Measurements from ENCODE around the gene AFAP1L2. TPM values are rescaled to one million over a fixed set of nuclear protein-coding genes. Genes with fewer than 3 reads are reported as not detected.
"Not testable (repeated sequence)": the region's sequence is repeated elsewhere in the genome, so short reads cannot be mapped to it uniquely, and the experiment has no call there.

Gene AFAP1L2
- total and polyA plus RNA-seq, 7 donors, result 0.75 to 3.6 (median 1.7) TPM

DNA sequence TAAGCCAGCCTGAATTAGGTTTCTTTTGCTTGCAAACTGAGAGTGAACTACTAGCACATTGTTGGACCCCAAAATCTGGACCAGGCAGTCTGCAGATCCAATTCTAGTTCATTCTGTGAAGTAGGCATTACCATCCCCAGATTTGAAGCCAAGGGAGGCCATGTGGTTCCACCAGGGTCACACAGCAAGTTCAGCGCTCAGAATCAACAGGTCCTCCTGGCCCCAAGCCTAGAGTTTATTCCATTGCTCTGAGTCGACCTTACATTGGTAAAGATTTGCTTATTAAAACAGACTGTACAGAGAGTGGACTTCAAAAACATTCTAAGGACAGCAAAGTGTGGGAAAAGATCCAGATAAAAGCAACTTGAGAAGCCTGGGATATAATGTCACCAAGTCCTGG is 50.9 kb downstream of the AFAP1L2 start:
- intact Hi-C loops (cut with DNase I), result no loop called here
- Histone ChIP-seq H3K4me1 (no peaks in the 10 kb centered on the region), H3K36me3 (ENCODE audit: insufficient read depth in 1 of 2, low read depth in 1 of 2) (no peaks in the 10 kb centered on the region), H3K4me3 (no peak overlapping the region), H3K27me3 (ENCODE audit: insufficient read depth in 3 of 3, low read length in 2 of 3) (no peaks in the 10 kb centered on the region), H3K27ac (no peak overlapping the region), H3K9me3 (no peaks in the 10 kb centered on the region)
- 44 to 54% (median 48%) methylated on average over 2 of the region's 2 CpGs for WGBS, 3 donors
- no peak for ATAC-seq
- TF ChIP-seq, protein P1, sequence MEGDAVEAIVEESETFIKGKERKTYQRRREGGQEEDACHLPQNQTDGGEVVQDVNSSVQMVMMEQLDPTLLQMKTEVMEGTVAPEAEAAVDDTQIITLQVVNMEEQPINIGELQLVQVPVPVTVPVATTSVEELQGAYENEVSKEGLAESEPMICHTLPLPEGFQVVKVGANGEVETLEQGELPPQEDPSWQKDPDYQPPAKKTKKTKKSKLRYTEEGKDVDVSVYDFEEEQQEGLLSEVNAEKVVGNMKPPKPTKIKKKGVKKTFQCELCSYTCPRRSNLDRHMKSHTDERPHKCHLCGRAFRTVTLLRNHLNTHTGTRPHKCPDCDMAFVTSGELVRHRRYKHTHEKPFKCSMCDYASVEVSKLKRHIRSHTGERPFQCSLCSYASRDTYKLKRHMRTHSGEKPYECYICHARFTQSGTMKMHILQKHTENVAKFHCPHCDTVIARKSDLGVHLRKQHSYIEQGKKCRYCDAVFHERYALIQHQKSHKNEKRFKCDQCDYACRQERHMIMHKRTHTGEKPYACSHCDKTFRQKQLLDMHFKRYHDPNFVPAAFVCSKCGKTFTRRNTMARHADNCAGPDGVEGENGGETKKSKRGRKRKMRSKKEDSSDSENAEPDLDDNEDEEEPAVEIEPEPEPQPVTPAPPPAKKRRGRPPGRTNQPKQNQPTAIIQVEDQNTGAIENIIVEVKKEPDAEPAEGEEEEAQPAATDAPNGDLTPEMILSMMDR (IDR thresholded peaks at IDR 0.05), result no peak
- no peak for DNase-seq

DNA sequence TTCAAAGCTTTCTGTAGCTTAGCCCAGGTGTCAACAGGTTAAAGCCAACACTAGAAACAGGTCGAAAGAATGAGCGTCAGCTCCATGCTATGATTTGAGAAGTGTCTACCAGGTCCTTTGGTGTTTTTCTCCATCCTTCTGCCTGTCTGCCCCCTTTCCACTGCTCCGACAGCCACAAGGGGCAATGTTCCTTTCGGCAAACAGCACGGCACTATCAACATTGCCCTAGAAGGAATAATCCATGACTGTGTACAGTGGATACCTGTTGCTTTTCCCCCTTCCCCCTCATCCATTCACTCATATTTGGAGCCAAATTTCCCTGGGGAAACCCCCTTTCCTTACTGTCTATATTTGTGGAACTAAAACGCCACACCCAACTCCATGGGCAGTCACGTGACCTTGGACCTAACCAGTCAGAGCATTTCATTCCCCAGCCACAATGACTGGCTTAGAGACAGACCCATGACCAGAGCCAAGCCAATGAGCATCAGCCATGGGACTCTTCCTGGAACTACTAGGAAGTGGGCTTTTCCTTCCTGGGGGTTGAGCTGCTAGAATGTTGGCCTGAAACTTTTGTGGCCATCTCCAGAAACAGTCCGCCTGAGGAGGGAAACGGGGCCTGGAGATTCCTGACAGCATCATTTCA is 51.5 kb downstream of the AFAP1L2 start:
- H3K27me3 ChIP-seq (ENCODE audit: insufficient read depth in 3 of 3, low read length in 2 of 3), result no peaks in the 10 kb centered on the region
- H3K36me3 ChIP-seq (ENCODE audit: insufficient read depth in 1 of 2, low read depth in 1 of 2), result no peaks in the 10 kb centered on the region
- H3K9me3 ChIP-seq, result no peaks in the 10 kb centered on the region
- DNase-seq (no peak), ATAC-seq (no peak)
- H3K27ac ChIP-seq, result no peak overlapping the region
- no peak overlapping the region for H3K4me3 ChIP-seq
- TF ChIP-seq, protein P1 (IDR thresholded peaks at IDR 0.05), result no peak
- intact Hi-C loops (cut with DNase I), result no loop called here
- 92 to 97% (median 95%) methylated on average over 9 of the region's 9 CpGs for WGBS, 3 donors
- no peaks in the 10 kb centered on the region for H3K4me1 ChIP-seq

DNA sequence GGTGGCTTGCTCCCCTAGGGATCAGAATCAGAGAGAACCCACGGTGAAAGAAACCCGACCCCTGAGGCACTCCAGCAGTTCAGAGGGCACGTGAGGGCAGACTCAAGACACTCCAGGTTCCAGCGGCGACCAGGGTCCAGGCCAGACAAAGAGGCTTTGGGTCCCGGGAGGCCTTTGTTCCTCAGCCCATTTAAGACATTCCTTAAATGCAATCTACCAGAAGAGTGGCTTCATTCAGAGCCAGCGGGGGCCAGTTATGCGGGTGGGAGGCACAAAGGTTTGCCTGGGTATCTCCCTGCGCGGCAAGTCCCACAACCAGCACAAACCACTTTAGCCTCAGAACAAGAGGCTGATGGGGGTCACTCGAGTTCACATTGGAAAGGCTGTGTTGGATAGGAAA is 53.6 kb downstream of the AFAP1L2 start:
- DNase-seq (no peak), ATAC-seq (no peak)
- no peaks in the 10 kb centered on the region for H3K36me3 ChIP-seq (ENCODE audit: insufficient read depth in 1 of 2, low read depth in 1 of 2)
- no peaks in the 10 kb centered on the region for H3K27me3 ChIP-seq (ENCODE audit: insufficient read depth in 3 of 3, low read length in 2 of 3)
- TF ChIP-seq, protein P1 (IDR thresholded peaks at IDR 0.05), result no peak
- no peaks in the 10 kb centered on the region for H3K9me3 ChIP-seq
- no peak overlapping the region for H3K27ac ChIP-seq
- no peak overlapping the region for H3K4me3 ChIP-seq
- intact Hi-C loops (cut with DNase I), result no loop called here
- H3K4me1 ChIP-seq, result no peaks in the 10 kb centered on the region
- 49 to 66% (median 50%) methylated on average over 11 of the region's 11 CpGs for WGBS, 3 donors

DNA sequence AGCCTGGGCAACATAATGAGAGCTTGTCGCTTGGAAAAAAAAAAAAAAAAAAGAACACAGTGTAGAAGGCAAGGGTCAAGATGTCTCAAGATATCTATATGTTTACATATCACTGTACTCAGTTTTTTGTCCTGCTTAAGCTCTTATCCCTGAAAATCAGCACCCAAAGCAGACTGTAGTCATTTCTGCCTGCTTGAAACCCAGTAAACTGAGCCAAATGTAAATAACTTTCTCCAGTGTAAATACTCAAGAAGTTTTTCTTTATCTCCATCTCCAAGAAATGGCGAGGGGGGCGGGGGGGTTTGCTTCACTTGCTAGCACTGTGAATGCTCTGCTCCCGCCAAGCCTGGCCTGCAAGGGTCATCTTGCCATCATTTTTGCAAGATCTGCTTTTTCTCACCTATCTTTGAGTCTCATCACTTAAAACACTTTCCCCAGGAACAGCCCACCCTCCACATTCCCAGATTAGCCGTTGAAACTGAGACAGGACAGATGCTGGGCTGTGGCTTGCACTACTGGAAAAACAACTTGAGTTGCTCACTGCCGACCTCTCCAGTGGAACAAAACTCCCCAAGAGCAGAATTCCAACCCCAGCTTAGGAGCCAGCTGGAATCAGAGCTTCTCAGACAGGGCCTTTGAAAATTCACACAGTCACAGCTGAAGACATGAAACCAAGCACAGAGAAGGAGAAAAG is 54.6 kb downstream of the AFAP1L2 start:
- 63 to 72% (median 68%) methylated on average over 6 of the region's 6 CpGs for WGBS, 3 donors

DNA sequence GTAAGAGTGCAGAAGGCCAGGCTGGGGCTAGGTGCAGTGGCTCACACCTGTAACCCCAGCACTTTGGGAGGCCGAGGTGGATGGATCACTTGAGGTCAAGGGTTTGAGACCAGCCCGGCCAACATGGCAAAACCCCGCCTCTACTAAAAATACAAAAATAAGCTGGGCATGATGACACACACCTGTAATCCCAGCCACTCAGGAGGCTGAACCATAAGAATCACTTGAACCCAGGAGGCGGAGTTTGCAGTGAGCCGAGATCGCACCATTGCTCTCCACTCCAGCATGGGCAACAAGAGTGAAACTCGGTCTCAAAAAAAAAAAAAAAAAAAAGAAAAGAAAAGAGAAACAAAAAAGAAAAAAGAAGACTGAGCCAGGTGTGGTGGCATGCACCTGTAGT is 55.2 kb downstream of the AFAP1L2 start:
- H3K9me3 ChIP-seq; H3K4me3 ChIP-seq; DNase-seq; H3K36me3 ChIP-seq (ENCODE audit: insufficient read depth in 1 of 2, low read depth in 1 of 2); H3K27me3 ChIP-seq (ENCODE audit: insufficient read depth in 3 of 3, low read length in 2 of 3); H3K27ac ChIP-seq; ATAC-seq; H3K4me1 ChIP-seq; intact Hi-C loops (cut with DNase I): not testable (repeated sequence)
- WGBS, 3 donors, result 95 to 97% (median 95%) methylated on average over 7 of the region's 7 CpGs

More for the DNA sequence above, 54.6 kb downstream of the AFAP1L2 start:
- no peak for DNase-seq
- Histone ChIP-seq H3K27me3 (ENCODE audit: insufficient read depth in 3 of 3, low read length in 2 of 3) (no peaks in the 10 kb centered on the region), H3K36me3 (ENCODE audit: insufficient read depth in 1 of 2, low read depth in 1 of 2) (no peaks in the 10 kb centered on the region), H3K9me3 (no peaks in the 10 kb centered on the region), H3K27ac (no peak overlapping the region), H3K4me1 (no peaks in the 10 kb centered on the region), H3K4me3 (no peak overlapping the region)
- TF ChIP-seq, protein P1 (IDR thresholded peaks at IDR 0.05), result no peak
- intact Hi-C loops (cut with DNase I), result no loop called here
- no peak for ATAC-seq
